Gastrocnemius medialis (tissue), 4 donors: ENCODE data around the gene WIPI1. TPM values are rescaled to one million over a fixed set of nuclear protein-coding genes. Genes with fewer than 3 reads are reported as not detected.

Source experiments
- ATAC-seq, 2 donors: fragments of 150-250 bp; one replicate each; pipeline ENCODE4 v1.9.1; 2016
- DNase-seq, 2 donors: peaks; one replicate each; pipeline ENCODE4 v3.0.0-alpha.2; 2019
- H3K27ac ChIP-seq, 4 donors: fragments of 200-600 bp; sonication (generic); 1 replicate in 1 of 4; 2 replicates in 3 of 4; pipeline ENCODE4 v1.5.1; 2016 to 2018; ENCODE audit warnings: mild to moderate bottlenecking in 2 of 4, moderate library complexity in 1 of 4
- H3K27me3 ChIP-seq, 3 donors: fragments of 200-600 bp; sonication (generic) in 2 of 3; 1 replicate in 1 of 3; 2 replicates in 2 of 3; pipeline versions ENCODE4 v1.5.1 to v1.6.0; 2016 to 2019; ENCODE audit warnings: mild to moderate bottlenecking in 1 of 3, moderate library complexity in 1 of 3
- H3K36me3 ChIP-seq, 2 donors: fragments of 200-600 bp; sonication (generic) in 1 of 2; one replicate each; pipeline ENCODE4 v1.5.1; 2017 to 2018
- H3K4me1 ChIP-seq, 2 donors: fragments of 200-600 bp; sonication (generic) in 1 of 2; one replicate each; pipeline ENCODE4 v1.5.1; 2016 to 2017; ENCODE audit warnings: mild to moderate bottlenecking in 2 of 2
- H3K4me3 ChIP-seq, 4 donors: fragments of 200-600 bp; sonication (generic) in 3 of 4; 1 replicate in 1 of 4; 2 replicates in 3 of 4; pipeline ENCODE4 v1.5.1; 2016 to 2019; ENCODE audit warnings: mild to moderate bottlenecking in 2 of 4
- H3K9me3 ChIP-seq, 3 donors: fragments of 200-600 bp; sonication (generic) in 2 of 3; 1 replicate in 1 of 3; 2 replicates in 2 of 3; pipeline ENCODE4 v1.5.1; 2016 to 2019
- POLR2A ChIP-seq, 2 donors: fragments of 450-650 bp; IDR thresholded peaks; one replicate each; pipeline ENCODE4 v1.6.1; 2017; ENCODE audit warnings: antibody characterized with exemption in 2 of 2, mild to moderate bottlenecking in 2 of 2, moderate library complexity in 2 of 2
- in situ Hi-C, 4 donors: fragments of 200-750 bp; cut with MboI; loops; one replicate each; pipeline versions ENCODE4 v1.15.0 to v1.8.0; 2017; ENCODE audit warnings: low sequenced_read_pairs in 4 of 4
- intact Hi-C: fragments of 100-400 bp; cut with DNase I; formaldehyde crosslinking; loops from one replicate; pipeline ENCODE4 v1.15.1; 2023; ENCODE audit warnings: low total_unique reads
- total RNA-seq, 4 donors: library from RNA; depleted of rRNA; stranded (reverse); fragments of >200 nt; gene quantifications; one replicate each; pipeline versions ENCODE4 v1.1.0 to v1.2.3, GENCODE V29; 2016
- TF ChIP-seq, protein P1 (sequence below), 5 experiments: fragments of 450-650 bp in 3 of 5; fragments of 200-600 bp in 2 of 5; sonication (generic) in 2 of 5; IDR thresholded peaks in 4 of 5; conservative IDR thresholded peaks in 1 of 5; 1 replicate in 4 of 5; 2 replicates in 1 of 5; pipeline ENCODE4 v1.5.1; 2016 to 2019; ENCODE audit warnings: antibody characterized with exemption in 5 of 5, mild to moderate bottlenecking in 3 of 5, moderate library complexity in 3 of 5

Gene WIPI1
- total RNA-seq, 4 donors from 2014 or later = 79.1 to 182 (median 92.0) TPM

GRCh38 chr17:68435876-68436842, 21.1 kb downstream of the WIPI1 start:
- peak overlapping the region; percentile 88 to 100 (median 95) for H3K27ac ChIP-seq
- peaks cover 37% of the 10 kb centered on the region in 2 donors for H3K4me1 ChIP-seq
- peaks cover 0 to 52% of the 10 kb centered on the region in 2 donors for H3K36me3 ChIP-seq
- TF ChIP-seq, protein P1, sequence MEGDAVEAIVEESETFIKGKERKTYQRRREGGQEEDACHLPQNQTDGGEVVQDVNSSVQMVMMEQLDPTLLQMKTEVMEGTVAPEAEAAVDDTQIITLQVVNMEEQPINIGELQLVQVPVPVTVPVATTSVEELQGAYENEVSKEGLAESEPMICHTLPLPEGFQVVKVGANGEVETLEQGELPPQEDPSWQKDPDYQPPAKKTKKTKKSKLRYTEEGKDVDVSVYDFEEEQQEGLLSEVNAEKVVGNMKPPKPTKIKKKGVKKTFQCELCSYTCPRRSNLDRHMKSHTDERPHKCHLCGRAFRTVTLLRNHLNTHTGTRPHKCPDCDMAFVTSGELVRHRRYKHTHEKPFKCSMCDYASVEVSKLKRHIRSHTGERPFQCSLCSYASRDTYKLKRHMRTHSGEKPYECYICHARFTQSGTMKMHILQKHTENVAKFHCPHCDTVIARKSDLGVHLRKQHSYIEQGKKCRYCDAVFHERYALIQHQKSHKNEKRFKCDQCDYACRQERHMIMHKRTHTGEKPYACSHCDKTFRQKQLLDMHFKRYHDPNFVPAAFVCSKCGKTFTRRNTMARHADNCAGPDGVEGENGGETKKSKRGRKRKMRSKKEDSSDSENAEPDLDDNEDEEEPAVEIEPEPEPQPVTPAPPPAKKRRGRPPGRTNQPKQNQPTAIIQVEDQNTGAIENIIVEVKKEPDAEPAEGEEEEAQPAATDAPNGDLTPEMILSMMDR (IDR thresholded peaks at IDR 0.05 in 4 of 5, conservative IDR thresholded peaks at IDR 0.05 in 1 of 5) = peak; percentile 89 to 96 (median 94)
- TF ChIP-seq POLR2A (IDR thresholded peaks at IDR 0.05) = no peak
- DNase-seq (peak; percentile 69 to 88), ATAC-seq (peak; percentile 72 to 83)
- H3K9me3 ChIP-seq = no peaks in the 10 kb centered on the region
- no peaks in the 10 kb centered on the region for H3K27me3 ChIP-seq
- intact Hi-C loops (loop anchor here (1.0 to 2.0 kb wide), 2 partner anchors 27 to 173 kb away; no protein-coding TSS in a partner anchor), in situ Hi-C loops (loop anchor here in 2 of 4 donors (10.0 kb wide), 1 partner anchor 171 kb away; no protein-coding TSS in a partner anchor)
- no peak overlapping the region for H3K4me3 ChIP-seq

GRCh38 chr17:68435361-68435760, 21.9 kb downstream of the WIPI1 start:
- no peak overlapping the region for H3K4me3 ChIP-seq
- H3K9me3 ChIP-seq = no peaks in the 10 kb centered on the region
- DNase-seq (no peak), ATAC-seq (no peak)
- peak overlapping the region; percentile 88 to 100 (median 95) for H3K27ac ChIP-seq
- in situ Hi-C loops (loop anchor here in 2 of 4 donors (10.0 kb wide), 1 partner anchor 171 kb away; no protein-coding TSS in a partner anchor), intact Hi-C loops (no loop called here)
- peaks cover 0 to 58% of the 10 kb centered on the region in 2 donors for H3K36me3 ChIP-seq
- H3K4me1 ChIP-seq = peaks cover 29% of the 10 kb centered on the region in 2 donors
- H3K27me3 ChIP-seq = no peaks in the 10 kb centered on the region
- TF ChIP-seq, protein P1 (IDR thresholded peaks at IDR 0.05 in 4 of 5, conservative IDR thresholded peaks at IDR 0.05 in 1 of 5) = no peak
- TF ChIP-seq POLR2A (IDR thresholded peaks at IDR 0.05) = no peak

GRCh38 chr17:68433911-68434508, 23.3 kb downstream of the WIPI1 start:
- Histone ChIP-seq H3K36me3 (peaks cover 0 to 65% of the 10 kb centered on the region in 2 donors), H3K9me3 (no peaks in the 10 kb centered on the region), H3K4me1 (peaks cover 25 to 27% of the 10 kb centered on the region in 2 donors), H3K27me3 (no peaks in the 10 kb centered on the region), H3K4me3 (no peak overlapping the region), H3K27ac (peak overlapping the region; percentile 62 to 100 (median 95))
- ATAC-seq (peak; percentile 23 to 38), DNase-seq (peak in 1 of 2 donors; percentile 43)
- intact Hi-C loops (no loop called here), in situ Hi-C loops (loop anchor here in 2 of 4 donors (10.0 kb wide), 1 partner anchor 169 kb away; no protein-coding TSS in a partner anchor)
- TF ChIP-seq POLR2A (IDR thresholded peaks at IDR 0.05) = peak in 1 of 2 donors; percentile 35
- TF ChIP-seq, protein P1 (IDR thresholded peaks at IDR 0.05 in 4 of 5, conservative IDR thresholded peaks at IDR 0.05 in 1 of 5) = no peak

DNA sequence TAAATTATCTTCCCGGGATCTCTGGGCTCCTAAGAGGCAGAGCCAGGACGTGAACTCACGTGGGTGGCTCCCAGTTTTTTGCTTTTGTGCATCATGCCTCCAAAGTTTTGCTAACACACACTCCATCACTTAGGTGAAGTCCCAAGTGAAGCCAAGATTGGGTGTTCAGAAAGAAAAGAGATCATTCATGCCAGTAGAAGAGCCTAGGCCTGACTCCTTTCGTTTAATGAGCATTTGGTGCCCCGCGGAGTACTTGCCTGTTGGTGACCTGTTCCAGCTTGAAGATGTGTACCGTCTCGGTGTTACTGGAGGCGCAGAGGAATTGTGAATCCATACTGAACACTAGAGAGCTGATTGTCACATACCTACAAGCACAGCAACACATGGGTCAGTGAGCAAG, 24.1 kb downstream of the WIPI1 start:
- no peak for TF ChIP-seq POLR2A (IDR thresholded peaks at IDR 0.05)
- TF ChIP-seq, protein P1 (IDR thresholded peaks at IDR 0.05 in 4 of 5, conservative IDR thresholded peaks at IDR 0.05 in 1 of 5) = no peak

More for the DNA sequence above, 24.1 kb downstream of the WIPI1 start:
- intact Hi-C loops (no loop called here), in situ Hi-C loops (loop anchor here in 2 of 4 donors (10.0 kb wide), 1 partner anchor 168 kb away; no protein-coding TSS in a partner anchor)
- Histone ChIP-seq H3K4me1 (peaks cover 25% of the 10 kb centered on the region in 2 donors), H3K9me3 (no peaks in the 10 kb centered on the region), H3K27me3 (no peaks in the 10 kb centered on the region), H3K27ac (peak overlapping the region; percentile 62 to 100 (median 95)), H3K36me3 (peaks cover 0 to 73% of the 10 kb centered on the region in 2 donors), H3K4me3 (no peak overlapping the region)
- DNase-seq = no peak
- ATAC-seq = no peak
